Vagina (tissue), 2 donors: ENCODE measurements around the gene PDHX. TPM values are rescaled to one million over a fixed set of nuclear protein-coding genes. Genes with fewer than 3 reads are reported as not detected.

Experiments used
- DNase-seq, 2 donors: peaks; one replicate each; pipeline ENCODE4 v3.0.0-alpha.2; 2017; ENCODE audit errors: extremely low spot score in 2 of 2
- H3K27ac ChIP-seq: fragments of 200-600 bp; sonication (generic); one replicate; pipeline ENCODE4 v1.5.1; 2019
- H3K27me3 ChIP-seq: fragments of 200-600 bp; sonication (generic); one replicate; pipeline ENCODE4 v1.5.1; 2019
- H3K36me3 ChIP-seq, 2 donors: fragments of 200-600 bp; sonication (generic); one replicate each; pipeline ENCODE4 v1.5.1; 2017 to 2019
- H3K4me1 ChIP-seq: fragments of 200-600 bp; sonication (generic); one replicate; pipeline ENCODE4 v1.5.1; 2019
- H3K4me3 ChIP-seq, 2 donors: fragments of 200-600 bp; sonication (generic); 1 replicate in 1 of 2; 2 replicates in 1 of 2; pipeline ENCODE4 v1.5.1; 2016 to 2019
- H3K9me3 ChIP-seq: fragments of 200-600 bp; sonication (generic); one replicate; pipeline ENCODE4 v1.5.1; 2019
- POLR2A ChIP-seq, 2 donors: fragments of 450-650 bp; IDR thresholded peaks; one replicate each; pipeline ENCODE4 v1.6.1; 2017; ENCODE audit warnings: antibody characterized with exemption in 2 of 2, mild to moderate bottlenecking in 2 of 2, moderate library complexity in 2 of 2
- POLR2AphosphoS5 ChIP-seq, 2 donors: sonication (generic); formaldehyde crosslinking; IDR thresholded peaks; one replicate each; pipeline ENCODE4 v1.9.0; 2017; ENCODE audit warnings: antibody characterized with exemption in 2 of 2, mild to moderate bottlenecking in 2 of 2, low read depth in 1 of 2; ENCODE audit not compliant: insufficient read depth in 1 of 2
- intact Hi-C: fragments of 100-400 bp; cut with DNase I; formaldehyde crosslinking; loops from one replicate; pipeline ENCODE4 v1.15.1; 2023
- total RNA-seq: library from RNA; depleted of rRNA; stranded (reverse); fragments of >200 nt; gene quantifications from one replicate; pipeline ENCODE4 v1.2.3, GENCODE V29; 2016
- TF ChIP-seq, protein P1 (sequence below), 3 experiments: fragments of 450-650 bp in 2 of 3; fragments of 200-600 bp in 1 of 3; sonication (generic) in 1 of 3; IDR thresholded peaks; one replicate each; pipeline ENCODE4 v1.5.1; 2017 to 2019; ENCODE audit warnings: antibody characterized with exemption in 3 of 3, mild to moderate bottlenecking in 2 of 3, moderate library complexity in 2 of 3

PDHX gene
- total RNA-seq, 1 donor from 2014 or later: 15.0 TPM

DNA sequence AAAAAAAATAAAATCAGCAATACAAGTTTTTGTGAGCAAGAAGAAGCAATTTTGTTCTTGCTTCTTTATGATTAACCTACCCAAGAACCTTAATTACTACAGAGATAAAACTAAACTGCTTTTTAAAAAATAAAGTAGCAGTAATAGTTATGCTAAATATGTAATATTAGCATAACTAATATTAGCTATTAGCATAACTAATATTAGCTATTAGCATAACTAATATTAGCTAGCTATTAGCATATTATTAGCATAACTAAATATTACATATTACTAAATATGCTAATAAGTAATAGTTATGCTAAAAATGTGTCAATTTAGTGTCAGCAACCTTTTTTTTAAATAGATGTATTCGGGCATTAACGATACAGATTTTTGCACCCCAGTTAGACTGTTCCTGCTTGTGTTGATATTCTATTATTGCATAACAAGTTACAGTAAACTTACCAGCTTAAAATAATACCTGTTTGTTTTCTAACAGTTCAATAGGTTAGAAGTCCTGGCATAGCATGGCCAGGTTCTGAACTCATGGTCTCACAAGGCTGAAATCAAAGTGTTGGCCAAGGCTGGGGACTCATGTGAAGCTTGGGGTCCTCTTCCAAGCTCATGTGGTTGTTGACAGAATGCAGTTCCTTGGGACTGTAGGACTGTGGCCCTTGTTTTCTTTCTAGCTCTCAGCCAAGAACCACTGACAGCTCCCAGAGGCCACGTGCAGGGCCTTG, 48.4 kb downstream of the PDHX start:
- TF ChIP-seq POLR2A (IDR thresholded peaks at IDR 0.05): no peak
- no peak for TF ChIP-seq POLR2AphosphoS5 (IDR thresholded peaks at IDR 0.05; ENCODE audit: insufficient read depth in 1 of 2, low read depth in 1 of 2)
- TF ChIP-seq, protein P1, sequence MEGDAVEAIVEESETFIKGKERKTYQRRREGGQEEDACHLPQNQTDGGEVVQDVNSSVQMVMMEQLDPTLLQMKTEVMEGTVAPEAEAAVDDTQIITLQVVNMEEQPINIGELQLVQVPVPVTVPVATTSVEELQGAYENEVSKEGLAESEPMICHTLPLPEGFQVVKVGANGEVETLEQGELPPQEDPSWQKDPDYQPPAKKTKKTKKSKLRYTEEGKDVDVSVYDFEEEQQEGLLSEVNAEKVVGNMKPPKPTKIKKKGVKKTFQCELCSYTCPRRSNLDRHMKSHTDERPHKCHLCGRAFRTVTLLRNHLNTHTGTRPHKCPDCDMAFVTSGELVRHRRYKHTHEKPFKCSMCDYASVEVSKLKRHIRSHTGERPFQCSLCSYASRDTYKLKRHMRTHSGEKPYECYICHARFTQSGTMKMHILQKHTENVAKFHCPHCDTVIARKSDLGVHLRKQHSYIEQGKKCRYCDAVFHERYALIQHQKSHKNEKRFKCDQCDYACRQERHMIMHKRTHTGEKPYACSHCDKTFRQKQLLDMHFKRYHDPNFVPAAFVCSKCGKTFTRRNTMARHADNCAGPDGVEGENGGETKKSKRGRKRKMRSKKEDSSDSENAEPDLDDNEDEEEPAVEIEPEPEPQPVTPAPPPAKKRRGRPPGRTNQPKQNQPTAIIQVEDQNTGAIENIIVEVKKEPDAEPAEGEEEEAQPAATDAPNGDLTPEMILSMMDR (IDR thresholded peaks at IDR 0.05): no peak
- no peak overlapping the region for H3K4me3 ChIP-seq
- no peak overlapping the region for H3K27ac ChIP-seq
- H3K27me3 ChIP-seq: no peaks in the 10 kb centered on the region
- DNase-seq: no peak
- peaks cover 0 to 6% of the 10 kb centered on the region in 2 donors for H3K36me3 ChIP-seq
- H3K4me1 ChIP-seq: no peaks in the 10 kb centered on the region
- no peaks in the 10 kb centered on the region for H3K9me3 ChIP-seq
- intact Hi-C loops: no loop called here

DNA sequence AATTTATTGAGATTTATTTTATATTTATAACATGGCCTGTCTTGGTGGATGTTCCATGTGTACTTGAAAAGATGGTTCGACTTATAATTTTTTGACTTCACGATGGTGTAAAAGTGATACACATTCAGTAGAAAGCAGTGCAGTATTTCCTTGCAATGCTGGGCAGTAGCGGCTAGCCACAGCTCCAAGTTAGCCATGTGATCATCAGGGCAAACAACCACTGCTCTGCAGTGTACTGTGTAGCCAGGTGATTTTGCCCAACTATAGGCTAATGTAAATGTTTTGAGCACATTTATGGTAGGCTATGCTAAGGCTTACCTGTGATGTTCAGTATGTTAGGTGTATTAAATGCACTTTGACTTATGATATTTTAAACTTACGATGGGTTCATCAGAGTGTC, 52.4 kb downstream of the PDHX start:
- no peak for DNase-seq
- no peak for TF ChIP-seq POLR2A (IDR thresholded peaks at IDR 0.05)
- TF ChIP-seq, protein P1 (IDR thresholded peaks at IDR 0.05): no peak
- no peak for TF ChIP-seq POLR2AphosphoS5 (IDR thresholded peaks at IDR 0.05; ENCODE audit: insufficient read depth in 1 of 2, low read depth in 1 of 2)
- intact Hi-C loops: no loop called here
- no peak overlapping the region for H3K27ac ChIP-seq
- H3K9me3 ChIP-seq: no peaks in the 10 kb centered on the region
- H3K4me1 ChIP-seq: no peaks in the 10 kb centered on the region
- no peak overlapping the region for H3K4me3 ChIP-seq
- H3K27me3 ChIP-seq: no peaks in the 10 kb centered on the region
- peaks cover 0 to 19% of the 10 kb centered on the region in 2 donors for H3K36me3 ChIP-seq

- no peak for DNase-seq
- no peaks in the 10 kb centered on the region for H3K9me3 ChIP-seq
- no peak overlapping the region for H3K27ac ChIP-seq
- H3K36me3 ChIP-seq: peaks cover 0 to 19% of the 10 kb centered on the region in 2 donors
- no peak overlapping the region for H3K4me3 ChIP-seq
- TF ChIP-seq POLR2AphosphoS5 (IDR thresholded peaks at IDR 0.05; ENCODE audit: insufficient read depth in 1 of 2, low read depth in 1 of 2) (no peak), POLR2A (IDR thresholded peaks at IDR 0.05) (no peak)
- TF ChIP-seq, protein P1 (IDR thresholded peaks at IDR 0.05): no peak
- intact Hi-C loops: no loop called here
- no peaks in the 10 kb centered on the region for H3K27me3 ChIP-seq
- H3K4me1 ChIP-seq: no peaks in the 10 kb centered on the region
Observed at GRCh38 chr11:34970033-34970432, 53.6 kb downstream of the PDHX start.

DNA sequence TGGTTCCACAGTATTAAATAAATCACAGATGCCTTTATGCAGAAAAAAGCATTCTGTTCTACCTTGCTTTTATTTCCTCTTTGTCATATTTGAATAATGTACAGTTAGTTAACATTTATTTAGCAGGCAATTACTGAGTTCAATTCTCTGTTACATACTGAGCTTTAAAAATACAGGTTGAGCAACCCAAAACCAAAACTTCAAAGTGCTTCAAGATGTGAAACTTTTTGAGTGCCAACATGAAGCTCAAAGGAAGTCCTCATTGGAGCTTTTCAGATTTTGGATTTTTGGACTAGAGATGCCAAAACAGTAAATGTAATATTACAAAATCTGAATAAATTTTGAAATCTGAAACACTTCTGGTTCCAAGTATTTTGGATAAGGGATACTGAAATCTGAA, 54.1 kb downstream of the PDHX start:
- Histone ChIP-seq H3K4me3 (no peak overlapping the region), H3K9me3 (no peaks in the 10 kb centered on the region), H3K27ac (no peak overlapping the region), H3K4me1 (no peaks in the 10 kb centered on the region), H3K36me3 (peaks cover 0 to 19% of the 10 kb centered on the region in 2 donors), H3K27me3 (no peaks in the 10 kb centered on the region)
- no peak for DNase-seq
- TF ChIP-seq POLR2A (IDR thresholded peaks at IDR 0.05) (no peak), POLR2AphosphoS5 (IDR thresholded peaks at IDR 0.05; ENCODE audit: insufficient read depth in 1 of 2, low read depth in 1 of 2) (no peak)
- TF ChIP-seq, protein P1 (IDR thresholded peaks at IDR 0.05): no peak
- intact Hi-C loops: no loop called here

GRCh38 chr11:34971928-34972327, 55.5 kb downstream of the PDHX start:
- Histone ChIP-seq H3K27me3 (no peaks in the 10 kb centered on the region), H3K4me1 (peaks cover 2% of the 10 kb centered on the region), H3K36me3 (peaks cover 0 to 13% of the 10 kb centered on the region in 2 donors), H3K27ac (no peak overlapping the region), H3K4me3 (no peak overlapping the region), H3K9me3 (no peaks in the 10 kb centered on the region)
- DNase-seq: no peak
- intact Hi-C loops: no loop called here
- TF ChIP-seq POLR2A (IDR thresholded peaks at IDR 0.05) (no peak), POLR2AphosphoS5 (IDR thresholded peaks at IDR 0.05; ENCODE audit: insufficient read depth in 1 of 2, low read depth in 1 of 2) (no peak)
- TF ChIP-seq, protein P1 (IDR thresholded peaks at IDR 0.05): no peak
